ENCODE measurements around the gene STIM1.

STIM1 gene

DNA sequence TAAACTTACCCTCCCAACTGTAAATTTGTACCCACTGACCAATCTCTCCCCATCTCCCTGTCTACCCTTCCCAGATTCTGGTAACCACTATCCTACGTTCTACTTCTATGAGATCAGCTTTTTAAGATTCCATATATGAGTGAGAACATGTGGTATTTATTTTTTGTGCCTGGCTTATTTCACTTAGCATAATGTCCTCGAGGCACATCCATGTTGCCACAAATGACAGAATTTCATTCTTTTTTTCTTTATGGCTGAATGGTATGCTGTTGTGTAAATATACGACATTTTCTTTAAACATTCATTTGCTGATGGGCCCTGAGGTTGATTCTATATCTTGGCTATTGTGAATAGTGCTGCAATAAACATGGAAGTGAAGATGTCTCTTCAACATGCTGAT, 164.4 kb downstream of the STIM1 start:
- Histone ChIP-seq H3K9me3 (ENCODE audit: low read length) (no peaks in the 10 kb centered on the region), H3K36me3 (ENCODE audit: insufficient read depth, low read length) (peaks cover 12% of the 10 kb centered on the region), H3K27ac (ENCODE audit: low read depth, low read length, poor library complexity, severe bottlenecking) (no peak overlapping the region), H3K9ac (ENCODE audit: low read length) (no peak overlapping the region), H3K9me2 (ENCODE audit: low read depth, low read length) (no peaks in the 10 kb centered on the region), H3K79me2 (ENCODE audit: insufficient read depth, low read length) (0 out of 2 replicates have a peak, but pooled peaks cover 2% of the 10 kb centered on the region), H3K4me2 (ENCODE audit: low read length) (no peak overlapping the region), H3K27me3 (ENCODE audit: insufficient read depth, low read length) (no peaks in the 10 kb centered on the region), H3K4me3 (ENCODE audit: low read depth, low read length, poor library complexity, severe bottlenecking) (no peak overlapping the region), H2AFZ (ENCODE audit: low read length) (no peak overlapping the region), H3F3A (ENCODE audit: insufficient read depth, low read length) (no peaks in the 10 kb centered on the region), H3K4me1 (ENCODE audit: insufficient read depth, low read length, severe bottlenecking) (no peaks in the 10 kb centered on the region), H4K20me1 (ENCODE audit: insufficient read depth, low read length) (no peaks in the 10 kb centered on the region)
- TF ChIP-seq, protein P1, sequence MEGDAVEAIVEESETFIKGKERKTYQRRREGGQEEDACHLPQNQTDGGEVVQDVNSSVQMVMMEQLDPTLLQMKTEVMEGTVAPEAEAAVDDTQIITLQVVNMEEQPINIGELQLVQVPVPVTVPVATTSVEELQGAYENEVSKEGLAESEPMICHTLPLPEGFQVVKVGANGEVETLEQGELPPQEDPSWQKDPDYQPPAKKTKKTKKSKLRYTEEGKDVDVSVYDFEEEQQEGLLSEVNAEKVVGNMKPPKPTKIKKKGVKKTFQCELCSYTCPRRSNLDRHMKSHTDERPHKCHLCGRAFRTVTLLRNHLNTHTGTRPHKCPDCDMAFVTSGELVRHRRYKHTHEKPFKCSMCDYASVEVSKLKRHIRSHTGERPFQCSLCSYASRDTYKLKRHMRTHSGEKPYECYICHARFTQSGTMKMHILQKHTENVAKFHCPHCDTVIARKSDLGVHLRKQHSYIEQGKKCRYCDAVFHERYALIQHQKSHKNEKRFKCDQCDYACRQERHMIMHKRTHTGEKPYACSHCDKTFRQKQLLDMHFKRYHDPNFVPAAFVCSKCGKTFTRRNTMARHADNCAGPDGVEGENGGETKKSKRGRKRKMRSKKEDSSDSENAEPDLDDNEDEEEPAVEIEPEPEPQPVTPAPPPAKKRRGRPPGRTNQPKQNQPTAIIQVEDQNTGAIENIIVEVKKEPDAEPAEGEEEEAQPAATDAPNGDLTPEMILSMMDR (IDR thresholded peaks at IDR 0.05; ENCODE audit: low read length) = no peak
- no peak for TF ChIP-seq EZH2 (IDR thresholded peaks at IDR 0.05; ENCODE audit: borderline replicate concordance, low read length)

DNA sequence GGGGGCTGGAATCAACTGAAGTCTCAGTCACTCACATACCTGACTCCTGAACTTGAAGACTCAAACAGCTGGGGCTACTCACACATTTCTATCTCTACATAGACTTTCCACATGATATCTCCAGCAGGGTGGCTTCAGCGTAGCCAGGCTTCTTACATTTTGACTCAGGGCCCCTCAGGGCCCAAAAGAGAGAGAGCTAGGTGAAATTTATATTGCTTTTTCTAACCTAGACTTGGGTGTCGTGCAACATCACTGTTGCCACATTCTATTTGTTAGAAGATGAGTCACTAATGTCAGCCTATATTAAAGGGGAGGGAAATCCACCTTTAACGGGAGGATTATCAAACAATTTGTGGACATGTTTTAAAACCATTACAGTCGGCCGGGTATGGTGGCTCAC, 167.2 kb downstream of the STIM1 start:
- Histone ChIP-seq H4K20me1 (ENCODE audit: insufficient read depth, low read length) (no peaks in the 10 kb centered on the region), H3K4me1 (ENCODE audit: insufficient read depth, low read length, severe bottlenecking) (no peaks in the 10 kb centered on the region), H3K27ac (ENCODE audit: low read depth, low read length, poor library complexity, severe bottlenecking) (no peak overlapping the region), H3K36me3 (ENCODE audit: insufficient read depth, low read length) (peaks cover 22% of the 10 kb centered on the region), H3F3A (ENCODE audit: insufficient read depth, low read length) (no peaks in the 10 kb centered on the region), H3K9me2 (ENCODE audit: low read depth, low read length) (no peaks in the 10 kb centered on the region), H3K9me3 (ENCODE audit: low read length) (no peaks in the 10 kb centered on the region), H3K27me3 (ENCODE audit: insufficient read depth, low read length) (no peaks in the 10 kb centered on the region), H3K79me2 (ENCODE audit: insufficient read depth, low read length) (no peaks in the 10 kb centered on the region), H2AFZ (ENCODE audit: low read length) (no peak overlapping the region), H3K4me3 (ENCODE audit: low read depth, low read length, poor library complexity, severe bottlenecking) (no peak overlapping the region), H3K4me2 (ENCODE audit: low read length) (no peak overlapping the region), H3K9ac (ENCODE audit: low read length) (no peak overlapping the region)
- TF ChIP-seq, protein P1 (IDR thresholded peaks at IDR 0.05; ENCODE audit: low read length) = no peak
- no peak for TF ChIP-seq EZH2 (IDR thresholded peaks at IDR 0.05; ENCODE audit: borderline replicate concordance, low read length)

DNA sequence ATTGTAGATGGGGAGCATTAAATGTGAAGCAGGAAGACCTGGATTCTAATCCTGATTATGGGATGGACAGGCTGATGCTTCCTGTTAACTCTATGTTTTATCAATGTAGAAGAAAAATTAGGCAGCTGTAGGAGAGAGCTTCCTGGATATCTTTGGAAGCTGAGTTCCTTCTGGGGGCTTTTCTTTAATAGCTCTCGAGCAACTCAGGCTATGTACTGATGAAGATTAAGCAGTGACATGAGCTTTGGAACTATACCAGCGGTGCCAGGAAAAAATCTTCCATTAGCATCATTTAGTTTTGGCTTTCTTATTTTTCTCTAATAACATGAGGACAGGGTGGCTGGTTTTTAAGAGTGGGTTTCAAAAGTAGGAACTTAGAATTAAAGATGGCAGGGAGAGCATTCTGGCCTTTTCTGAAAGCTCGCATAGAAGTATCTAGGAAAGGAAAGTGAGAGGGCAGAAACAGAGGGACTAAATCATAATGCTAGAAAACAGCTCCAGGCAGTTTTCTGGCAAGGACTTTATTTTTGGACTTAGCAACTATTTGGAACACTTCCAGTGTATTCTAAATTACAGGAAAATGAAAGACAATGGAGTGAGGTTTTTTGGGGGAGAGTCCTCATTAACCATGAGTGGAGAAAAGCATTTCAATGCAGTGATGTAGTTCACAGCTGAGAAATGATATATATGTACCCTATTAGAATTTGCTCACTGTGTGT, 169.9 kb downstream of the STIM1 start:
- H2AFZ ChIP-seq (ENCODE audit: low read length) = no peak overlapping the region
- H3F3A ChIP-seq (ENCODE audit: insufficient read depth, low read length) = no peaks in the 10 kb centered on the region
- H3K9ac ChIP-seq (ENCODE audit: low read length) = no peak overlapping the region

More for the DNA sequence above, 169.9 kb downstream of the STIM1 start:
- H4K20me1 ChIP-seq (ENCODE audit: insufficient read depth, low read length) = no peaks in the 10 kb centered on the region
- no peak overlapping the region for H3K4me3 ChIP-seq (ENCODE audit: low read depth, low read length, poor library complexity, severe bottlenecking)
- no peak overlapping the region for H3K4me2 ChIP-seq (ENCODE audit: low read length)
- H3K4me1 ChIP-seq (ENCODE audit: insufficient read depth, low read length, severe bottlenecking) = no peaks in the 10 kb centered on the region
- no peaks in the 10 kb centered on the region for H3K27me3 ChIP-seq (ENCODE audit: insufficient read depth, low read length)
- H3K79me2 ChIP-seq (ENCODE audit: insufficient read depth, low read length) = no peaks in the 10 kb centered on the region
- TF ChIP-seq EZH2 (IDR thresholded peaks at IDR 0.05; ENCODE audit: borderline replicate concordance, low read length) = no peak
- TF ChIP-seq, protein P1 (IDR thresholded peaks at IDR 0.05; ENCODE audit: low read length) = no peak
- peaks cover 22% of the 10 kb centered on the region for H3K36me3 ChIP-seq (ENCODE audit: insufficient read depth, low read length)
- H3K27ac ChIP-seq (ENCODE audit: low read depth, low read length, poor library complexity, severe bottlenecking) = no peak overlapping the region
- no peaks in the 10 kb centered on the region for H3K9me3 ChIP-seq (ENCODE audit: low read length)
- H3K9me2 ChIP-seq (ENCODE audit: low read depth, low read length) = no peaks in the 10 kb centered on the region

All from OCI-LY1 (cell line).